Stimulated activated CD4-positive, alpha-beta T cell treated with anti-CD3 and anti-CD28 coated beads, TNF-alpha, amount 100 ng/mL, for 1 hour (primary cell): ENCODE measurements around the gene PGAP3.
"Not testable (repeated sequence)": the region's sequence is repeated elsewhere in the genome, so short reads cannot be mapped to it uniquely, and the experiment has no call there.

Source experiments
- DNase-seq, 3 donors: peaks; one replicate each; pipeline ENCODE4 v3.0.0-alpha.2; 2020; ENCODE audit warnings: low read depth in 3 of 3, low spot score in 1 of 3

PGAP3 gene

GRCh38 chr17:39715375-39716072 lies 27.7 kb upstream of the PGAP3 start:
- no peak for DNase-seq

- no peak for DNase-seq
Measured at GRCh38 chr17:39714234-39714633, 26.4 kb upstream of the PGAP3 start.

- DNase-seq, result no peak
Measured at GRCh38 chr17:39711851-39712250, 24.0 kb upstream of the PGAP3 start.

- DNase-seq, result not testable (repeated sequence)
Measured at GRCh38 chr17:39711071-39711470, 23.2 kb upstream of the PGAP3 start.

- DNase-seq, result no peak
Measured at GRCh38 chr17:39709998-39710964, 22.4 kb upstream of the PGAP3 start.

GRCh38 chr17:39709319-39709997 lies 21.6 kb upstream of the PGAP3 start:
- no peak for DNase-seq

- no peak for DNase-seq
Measured at GRCh38 chr17:39706921-39707337, 19.1 kb upstream of the PGAP3 start.

GRCh38 chr17:39706383-39706782 lies 18.5 kb upstream of the PGAP3 start:
- DNase-seq, result no peak

GRCh38 chr17:39705786-39706348 lies 18.0 kb upstream of the PGAP3 start:
- DNase-seq, result no peak

GRCh38 chr17:39704821-39705551 lies 17.1 kb upstream of the PGAP3 start:
- DNase-seq, result no peak

- no peak for DNase-seq
Measured at GRCh38 chr17:39703913-39704312, 16.1 kb upstream of the PGAP3 start.

GRCh38 chr17:39702901-39703893 lies 15.3 kb upstream of the PGAP3 start:
- DNase-seq, result no peak

GRCh38 chr17:39701784-39702422 lies 14.0 kb upstream of the PGAP3 start:
- DNase-seq, result no peak

- DNase-seq, result no peak
Measured at GRCh38 chr17:39701012-39701783, 13.3 kb upstream of the PGAP3 start.

GRCh38 chr17:39700148-39700987 lies 12.5 kb upstream of the PGAP3 start:
- no peak for DNase-seq

GRCh38 chr17:39699818-39700147 lies 11.9 kb upstream of the PGAP3 start, which contains the start of gene ERBB2:
Gene ERBB2, plus strand, starts transcription at chr17:39700064. Its CDS starts 175 bp downstream, at chr17:39700239.
- no peak for DNase-seq

- not testable (repeated sequence) for DNase-seq
Measured at GRCh38 chr17:39699157-39699817, 11.4 kb upstream of the PGAP3 start.
